GM23338 (cell line): ENCODE measurements around the gene CEACAM21.

Experiments
- POLR2AphosphoS5 ChIP-seq: IDR thresholded peaks from 2 replicates; pipeline ENCODE4 v1.6.1; 2016; ENCODE audit warnings: antibody characterized with exemption, low read depth
- ZNF462 ChIP-seq: fragments of 250-450 bp; sonication (Bioruptor Pico); IDR thresholded peaks from 2 replicates; pipeline ENCODE4 v1.5.0; 2020; ENCODE audit warnings: mild to moderate bottlenecking, moderate library complexity

- TF ChIP-seq ZNF462 (CRISPR knock-in tag) (no peak), POLR2AphosphoS5 (no peak)
Observed at GRCh38 chr19:41546961-41547360, 29.0 kb upstream of the CEACAM21 start.
